Liver (tissue), 3 donors: ENCODE results near the gene XNDC1N.

Experiments used
- EGR1 ChIP-seq, 2 donors: IDR thresholded peaks; 2 replicates each; pipeline ENCODE4 v1.6.1; 2016 to 2018; ENCODE audit warnings: antibody characterized with exemption in 2 of 2, low read depth in 2 of 2
- HNF4G ChIP-seq: IDR thresholded peaks from 2 replicates; pipeline ENCODE4 v1.6.1; 2016; ENCODE audit warnings: antibody characterized with exemption
- JUND ChIP-seq, 2 donors: IDR thresholded peaks; 2 replicates each; pipeline ENCODE4 v1.6.1; 2016; ENCODE audit warnings: antibody characterized with exemption in 2 of 2
- RAD21 ChIP-seq, 2 donors: IDR thresholded peaks; 2 replicates each; pipeline ENCODE4 v1.6.1; 2016; ENCODE audit warnings: antibody characterized with exemption in 2 of 2, mild to moderate bottlenecking in 2 of 2
- ZBTB33 ChIP-seq: IDR thresholded peaks from 2 replicates; pipeline ENCODE4 v1.6.1; 2016; ENCODE audit warnings: antibody characterized with exemption
- TF ChIP-seq, protein P1 (sequence below): fragments of 150-350 bp; IDR thresholded peaks from 2 replicates; pipeline ENCODE4 v1.5.1; 2017; ENCODE audit warnings: improper control_type of control experiment, low read depth, low read length; ENCODE audit not compliant: missing input control
- donor health status: healthy.
- donor health status: healthy.

DNA sequence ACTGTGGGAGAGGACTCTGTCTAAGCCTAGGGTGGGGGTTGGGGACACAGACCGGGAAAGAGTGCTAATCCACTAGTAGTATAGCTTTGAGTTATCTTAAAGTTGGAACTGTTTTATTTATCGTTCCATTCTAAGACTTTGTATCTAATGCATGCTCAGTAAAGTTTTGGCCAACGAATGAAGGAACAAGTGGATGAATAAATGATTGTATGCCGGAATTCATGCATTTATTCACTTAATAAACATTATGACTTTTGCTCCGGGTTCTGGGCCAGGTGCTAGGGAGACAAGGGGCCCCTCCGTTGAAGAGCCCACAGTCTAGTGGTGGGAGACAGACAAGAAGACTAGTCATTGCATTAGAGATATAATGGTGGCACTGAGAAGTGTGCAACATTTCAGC lies 1.1 kb upstream of the XNDC1N start:
- TF ChIP-seq RAD21 (IDR thresholded peaks at IDR 0.05) (no peak), ZBTB33 (no peak), HNF4G (no peak), EGR1 (IDR thresholded peaks at IDR 0.05; ENCODE audit: low read depth in 2 of 2) (no peak), JUND (IDR thresholded peaks at IDR 0.05) (no peak)
- TF ChIP-seq, protein P1, sequence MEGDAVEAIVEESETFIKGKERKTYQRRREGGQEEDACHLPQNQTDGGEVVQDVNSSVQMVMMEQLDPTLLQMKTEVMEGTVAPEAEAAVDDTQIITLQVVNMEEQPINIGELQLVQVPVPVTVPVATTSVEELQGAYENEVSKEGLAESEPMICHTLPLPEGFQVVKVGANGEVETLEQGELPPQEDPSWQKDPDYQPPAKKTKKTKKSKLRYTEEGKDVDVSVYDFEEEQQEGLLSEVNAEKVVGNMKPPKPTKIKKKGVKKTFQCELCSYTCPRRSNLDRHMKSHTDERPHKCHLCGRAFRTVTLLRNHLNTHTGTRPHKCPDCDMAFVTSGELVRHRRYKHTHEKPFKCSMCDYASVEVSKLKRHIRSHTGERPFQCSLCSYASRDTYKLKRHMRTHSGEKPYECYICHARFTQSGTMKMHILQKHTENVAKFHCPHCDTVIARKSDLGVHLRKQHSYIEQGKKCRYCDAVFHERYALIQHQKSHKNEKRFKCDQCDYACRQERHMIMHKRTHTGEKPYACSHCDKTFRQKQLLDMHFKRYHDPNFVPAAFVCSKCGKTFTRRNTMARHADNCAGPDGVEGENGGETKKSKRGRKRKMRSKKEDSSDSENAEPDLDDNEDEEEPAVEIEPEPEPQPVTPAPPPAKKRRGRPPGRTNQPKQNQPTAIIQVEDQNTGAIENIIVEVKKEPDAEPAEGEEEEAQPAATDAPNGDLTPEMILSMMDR, result no peak
